Activated CD8-positive, alpha-beta memory T cell treated with anti-CD3 and anti-CD28 coated beads, Interleukin-2, amount 50 U/mL, for 48 hours (primary cell): ENCODE data around the gene CAPN12.
"Not testable (repeated sequence)": the region's sequence is repeated elsewhere in the genome, so short reads cannot be mapped to it uniquely, and the experiment has no call there.

Source experiments
- DNase-seq: peaks from one replicate; pipeline ENCODE4 v3.0.0-alpha.2; 2020

The CAPN12 gene

GRCh38 chr19:38770949-38771275, 26.6 kb upstream of the CAPN12 start:
- not testable (repeated sequence) for DNase-seq

GRCh38 chr19:38770228-38770948, 26.1 kb upstream of the CAPN12 start:
- DNase-seq = not testable (repeated sequence)

GRCh38 chr19:38769635-38770211, 25.4 kb upstream of the CAPN12 start:
- peak; percentile 96 for DNase-seq

- DNase-seq = no peak
Measured at GRCh38 chr19:38766276-38767047, 22.2 kb upstream of the CAPN12 start.

- no peak for DNase-seq
Measured at GRCh38 chr19:38765214-38765613, 20.9 kb upstream of the CAPN12 start.

- DNase-seq = no peak
Measured at GRCh38 chr19:38763795-38764220, 19.5 kb upstream of the CAPN12 start.

GRCh38 chr19:38761884-38762389, 17.7 kb upstream of the CAPN12 start:
- not testable (repeated sequence) for DNase-seq

- not testable (repeated sequence) for DNase-seq
Measured at GRCh38 chr19:38760805-38761517, 16.7 kb upstream of the CAPN12 start.

GRCh38 chr19:38759590-38760003, 15.3 kb upstream of the CAPN12 start:
- DNase-seq = no peak

GRCh38 chr19:38754196-38754595, 9.9 kb upstream of the CAPN12 start:
- not testable (repeated sequence) for DNase-seq

GRCh38 chr19:38753783-38754182, 9.5 kb upstream of the CAPN12 start:
- DNase-seq = not testable (repeated sequence)

- no peak for DNase-seq
Measured at GRCh38 chr19:38745316-38745715, 1.0 kb upstream of the CAPN12 start.

- DNase-seq = no peak
Measured at GRCh38 chr19:38744874-38745273, 600 bp upstream of the CAPN12 start.

GRCh38 chr19:38743394-38744297, 628 bp downstream of the CAPN12 start:
- DNase-seq = no peak

GRCh38 chr19:38742906-38743305, 1.4 kb downstream of the CAPN12 start:
- DNase-seq = no peak

- no peak for DNase-seq
Measured at GRCh38 chr19:38742296-38742695, 2.0 kb downstream of the CAPN12 start.

GRCh38 chr19:38741670-38742069, 2.6 kb downstream of the CAPN12 start:
- no peak for DNase-seq

GRCh38 chr19:38740932-38741331, 3.3 kb downstream of the CAPN12 start:
- no peak for DNase-seq

- no peak for DNase-seq
Measured at GRCh38 chr19:38740257-38740592, 4.0 kb downstream of the CAPN12 start.

GRCh38 chr19:38739440-38740256, 4.6 kb downstream of the CAPN12 start:
- peak; percentile 57 for DNase-seq
